Epithelial cell of proximal tubule (primary cell): ENCODE results near the gene RGS10. TPM values are rescaled to one million over a fixed set of nuclear protein-coding genes. Genes with fewer than 3 reads are reported as not detected.
"Not testable (repeated sequence)": the region's sequence is repeated elsewhere in the genome, so short reads cannot be mapped to it uniquely, and the experiment has no call there.

Experiments used
- DNase-seq: peaks from one replicate; pipeline ENCODE4 v3.0.0-alpha.2; 2011; ENCODE audit warnings: low read depth
- H3K4me3 ChIP-seq: 2 replicates; pipeline ENCODE4 v1.5.1; 2011; ENCODE audit warnings: low read depth, mild to moderate bottlenecking, low read length
- CTCF ChIP-seq: conservative IDR thresholded peaks from 2 replicates; pipeline ENCODE4 v1.5.1; 2012; ENCODE audit warnings: low read depth, mild to moderate bottlenecking, low read length
- total RNA-seq: library from RNA; depleted of rRNA; stranded (reverse); fragments of >200 nt; gene quantifications from 2 replicates; pipeline ENCODE4 v1.2.3, GENCODE V29; 2015

Gene RGS10
- total RNA-seq, 1 donor from 2014 or later = 85.9 TPM

GRCh38 chr10:119537953-119538630, 4.4 kb downstream of the RGS10 start:
- H3K4me3 ChIP-seq = no peak overlapping the region
- no peak for TF ChIP-seq CTCF
- DNase-seq = no peak

GRCh38 chr10:119536508-119537025, 6.0 kb downstream of the RGS10 start:
- no peak for DNase-seq
- H3K4me3 ChIP-seq = no peak overlapping the region
- no peak for TF ChIP-seq CTCF

GRCh38 chr10:119535837-119536507, 6.5 kb downstream of the RGS10 start:
- TF ChIP-seq CTCF = no peak
- no peak overlapping the region for H3K4me3 ChIP-seq
- no peak for DNase-seq

- DNase-seq = no peak
- no peak overlapping the region for H3K4me3 ChIP-seq
- no peak for TF ChIP-seq CTCF
These were observed 7.2 kb downstream of the RGS10 start for GRCh38 chr10:119535305-119535704.

- TF ChIP-seq CTCF = no peak
- H3K4me3 ChIP-seq = no peak overlapping the region
- no peak for DNase-seq
These were observed 9.0 kb downstream of the RGS10 start for GRCh38 chr10:119533473-119533872.

- not testable (repeated sequence) for H3K4me3 ChIP-seq, DNase-seq
These were observed 9.7 kb downstream of the RGS10 start for GRCh38 chr10:119532791-119533190.

- not testable (repeated sequence) for H3K4me3 ChIP-seq, DNase-seq
These were observed 10.3 kb downstream of the RGS10 start for GRCh38 chr10:119532251-119532650.

- DNase-seq = no peak
- H3K4me3 ChIP-seq = no peak overlapping the region
- TF ChIP-seq CTCF = no peak
These were observed 11.5 kb downstream of the RGS10 start for GRCh38 chr10:119531067-119531466.

- DNase-seq, H3K4me3 ChIP-seq: not testable (repeated sequence)
These were observed 13.8 kb downstream of the RGS10 start for GRCh38 chr10:119528663-119529237.
